Ishikawa (cell line): Measurements from ENCODE around the gene NME7.

ENCODE experiments used
- CEBPB ChIP-seq: IDR thresholded peaks from 2 replicates; pipeline ENCODE4 v1.6.1; 2012
- CREB1 ChIP-seq: IDR thresholded peaks from 2 replicates; pipeline ENCODE4 v1.6.1; 2012; ENCODE audit warnings: low read depth
- EGR1 ChIP-seq: IDR thresholded peaks from 2 replicates; pipeline ENCODE4 v1.6.1; 2012
- EP300 ChIP-seq: IDR thresholded peaks from 2 replicates; pipeline ENCODE4 v1.6.1; 2012; ENCODE audit warnings: borderline replicate concordance
- FOXM1 ChIP-seq: IDR thresholded peaks from 2 replicates; pipeline ENCODE4 v1.6.1; 2012; ENCODE audit warnings: low read depth, borderline replicate concordance
- NFIC ChIP-seq: IDR thresholded peaks from 2 replicates; pipeline ENCODE4 v1.6.1; 2012
- RAD21 ChIP-seq: IDR thresholded peaks from 2 replicates; pipeline ENCODE4 v1.6.1; 2012; ENCODE audit warnings: low read depth
- TAF1 ChIP-seq: IDR thresholded peaks from 2 replicates; pipeline ENCODE4 v1.6.1; 2012; ENCODE audit warnings: low read depth, mild to moderate bottlenecking
- TCF12 ChIP-seq: IDR thresholded peaks from 2 replicates; pipeline ENCODE4 v1.6.1; 2012; ENCODE audit warnings: low read depth
- YY1 ChIP-seq: IDR thresholded peaks from 2 replicates; pipeline ENCODE4 v1.6.1; 2012; ENCODE audit warnings: low read depth
- TF ChIP-seq, protein P1 (sequence below): IDR thresholded peaks from 2 replicates; pipeline ENCODE4 v1.6.1; 2012
- TF ChIP-seq, protein P2 (sequence below): IDR thresholded peaks from 2 replicates; pipeline ENCODE4 v1.6.1; 2012; ENCODE audit warnings: low read depth, mild to moderate bottlenecking
- TF ChIP-seq, protein P3 (sequence below): IDR thresholded peaks from 2 replicates; pipeline ENCODE4 v1.6.1; 2012

DNA sequence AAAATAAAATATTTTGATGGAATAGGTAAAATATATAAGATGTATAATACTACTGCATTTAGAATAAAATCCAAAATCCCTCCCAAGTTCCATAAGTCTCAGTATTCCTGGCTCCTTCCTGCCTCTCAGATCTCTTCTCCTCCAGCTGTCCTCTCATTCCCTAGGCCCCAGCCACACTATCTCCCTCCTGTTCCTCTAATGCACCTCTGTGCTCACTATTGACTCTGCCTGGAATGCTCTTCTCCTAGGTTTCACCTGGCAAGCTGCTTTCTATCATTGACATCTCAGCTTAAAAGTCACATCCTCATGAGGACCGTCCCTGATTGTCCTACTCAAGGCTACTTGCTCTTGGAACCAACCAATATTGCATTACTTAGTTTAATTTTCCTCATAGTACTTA is 7.2 kb downstream of the NME7 start:
- TF ChIP-seq, protein P1, sequence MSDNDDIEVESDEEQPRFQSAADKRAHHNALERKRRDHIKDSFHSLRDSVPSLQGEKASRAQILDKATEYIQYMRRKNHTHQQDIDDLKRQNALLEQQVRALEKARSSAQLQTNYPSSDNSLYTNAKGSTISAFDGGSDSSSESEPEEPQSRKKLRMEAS, result no peak
- no peak for TF ChIP-seq TCF12
- TF ChIP-seq FOXM1, result no peak
- TF ChIP-seq TAF1, result no peak
- TF ChIP-seq CEBPB, result no peak
- TF ChIP-seq EP300, result no peak
- no peak for TF ChIP-seq RAD21
- TF ChIP-seq, protein P2, sequence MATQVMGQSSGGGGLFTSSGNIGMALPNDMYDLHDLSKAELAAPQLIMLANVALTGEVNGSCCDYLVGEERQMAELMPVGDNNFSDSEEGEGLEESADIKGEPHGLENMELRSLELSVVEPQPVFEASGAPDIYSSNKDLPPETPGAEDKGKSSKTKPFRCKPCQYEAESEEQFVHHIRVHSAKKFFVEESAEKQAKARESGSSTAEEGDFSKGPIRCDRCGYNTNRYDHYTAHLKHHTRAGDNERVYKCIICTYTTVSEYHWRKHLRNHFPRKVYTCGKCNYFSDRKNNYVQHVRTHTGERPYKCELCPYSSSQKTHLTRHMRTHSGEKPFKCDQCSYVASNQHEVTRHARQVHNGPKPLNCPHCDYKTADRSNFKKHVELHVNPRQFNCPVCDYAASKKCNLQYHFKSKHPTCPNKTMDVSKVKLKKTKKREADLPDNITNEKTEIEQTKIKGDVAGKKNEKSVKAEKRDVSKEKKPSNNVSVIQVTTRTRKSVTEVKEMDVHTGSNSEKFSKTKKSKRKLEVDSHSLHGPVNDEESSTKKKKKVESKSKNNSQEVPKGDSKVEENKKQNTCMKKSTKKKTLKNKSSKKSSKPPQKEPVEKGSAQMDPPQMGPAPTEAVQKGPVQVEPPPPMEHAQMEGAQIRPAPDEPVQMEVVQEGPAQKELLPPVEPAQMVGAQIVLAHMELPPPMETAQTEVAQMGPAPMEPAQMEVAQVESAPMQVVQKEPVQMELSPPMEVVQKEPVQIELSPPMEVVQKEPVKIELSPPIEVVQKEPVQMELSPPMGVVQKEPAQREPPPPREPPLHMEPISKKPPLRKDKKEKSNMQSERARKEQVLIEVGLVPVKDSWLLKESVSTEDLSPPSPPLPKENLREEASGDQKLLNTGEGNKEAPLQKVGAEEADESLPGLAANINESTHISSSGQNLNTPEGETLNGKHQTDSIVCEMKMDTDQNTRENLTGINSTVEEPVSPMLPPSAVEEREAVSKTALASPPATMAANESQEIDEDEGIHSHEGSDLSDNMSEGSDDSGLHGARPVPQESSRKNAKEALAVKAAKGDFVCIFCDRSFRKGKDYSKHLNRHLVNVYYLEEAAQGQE, result no peak
- TF ChIP-seq EGR1, result no peak
- TF ChIP-seq NFIC, result no peak
- no peak for TF ChIP-seq CREB1
- TF ChIP-seq, protein P3, sequence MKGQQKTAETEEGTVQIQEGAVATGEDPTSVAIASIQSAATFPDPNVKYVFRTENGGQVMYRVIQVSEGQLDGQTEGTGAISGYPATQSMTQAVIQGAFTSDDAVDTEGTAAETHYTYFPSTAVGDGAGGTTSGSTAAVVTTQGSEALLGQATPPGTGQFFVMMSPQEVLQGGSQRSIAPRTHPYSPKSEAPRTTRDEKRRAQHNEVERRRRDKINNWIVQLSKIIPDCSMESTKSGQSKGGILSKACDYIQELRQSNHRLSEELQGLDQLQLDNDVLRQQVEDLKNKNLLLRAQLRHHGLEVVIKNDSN, result no peak
- no peak for TF ChIP-seq YY1
